NCI-H748 (cell line): ENCODE data around the gene DNAAF9.
"Not testable (repeated sequence)": the region's sequence is repeated elsewhere in the genome, so short reads cannot be mapped to it uniquely, and the experiment has no call there.

Experiments used
- DNase-seq: peaks from one replicate; lab custom pipeline; 2025; ENCODE audit not compliant: unreplicated experiment; lab: John Stamatoyannopoulos, UW

DNAAF9 gene

DNA sequence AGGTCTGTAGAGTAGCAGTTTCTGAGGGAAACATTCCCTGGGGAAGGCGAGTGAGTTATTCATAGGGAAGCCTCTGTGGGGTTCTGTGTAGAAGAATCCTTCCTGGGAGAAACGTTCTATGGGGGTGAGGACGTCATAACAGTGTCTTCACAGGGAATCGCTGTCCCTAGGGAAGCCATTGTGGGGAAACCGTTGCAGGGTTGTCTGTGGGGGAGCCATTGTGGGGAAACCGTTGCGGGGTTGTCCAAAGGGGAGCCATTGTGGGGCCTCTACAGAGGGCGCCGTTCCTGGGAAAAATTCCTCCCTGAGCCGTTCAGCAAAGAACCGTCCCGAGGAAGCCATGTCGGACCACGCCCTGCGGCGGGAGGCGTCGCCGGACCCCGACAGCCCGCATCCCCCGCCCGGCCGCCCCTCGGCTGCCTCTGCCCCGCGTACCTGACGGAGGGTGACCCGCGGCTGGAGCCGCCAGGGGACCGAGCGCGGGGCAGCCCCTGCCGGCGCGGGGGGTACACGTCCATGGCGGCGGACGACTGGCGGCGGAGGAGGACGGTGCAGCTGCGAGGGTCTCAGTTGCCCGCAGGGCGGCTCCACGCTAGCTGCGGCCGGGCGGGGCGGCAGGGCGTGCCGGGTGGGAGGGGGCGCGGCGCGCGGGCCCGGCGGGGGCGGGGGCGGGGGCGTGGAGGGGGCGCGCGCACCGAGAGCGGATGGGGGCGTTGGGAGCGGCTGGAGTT lies at the start of gene DNAAF9:
Gene DNAAF9, minus strand, starts transcription at position 630 of the 731 bp plus-strand sequence. Its CDS starts 112 bp downstream, at position 518.
- peak; percentile 90 for DNase-seq

DNA sequence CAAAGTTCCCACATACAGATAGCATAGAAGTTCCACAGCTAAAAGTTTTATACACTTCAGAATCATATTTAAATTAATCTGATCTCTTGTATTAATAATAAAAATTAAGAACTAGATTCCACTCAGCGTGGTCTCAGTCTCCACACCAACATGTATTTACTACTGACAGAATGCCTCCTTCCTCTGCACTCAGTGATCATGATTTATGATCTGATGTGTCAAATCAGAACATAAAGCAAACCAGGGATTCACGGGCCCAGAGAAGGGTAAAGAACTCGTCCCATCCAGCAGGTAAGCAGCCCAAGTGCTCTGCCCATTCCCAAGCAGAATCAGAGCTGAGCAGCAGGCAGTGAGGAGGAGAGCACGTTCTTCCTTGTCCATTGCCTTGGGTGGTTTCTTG lies 49.2 kb upstream of the DNAAF9 start:
- DNase-seq, result no peak

- DNase-seq, result no peak
Measured at GRCh38 chr20:3454831-3455230, 47.4 kb upstream of the DNAAF9 start.

DNA sequence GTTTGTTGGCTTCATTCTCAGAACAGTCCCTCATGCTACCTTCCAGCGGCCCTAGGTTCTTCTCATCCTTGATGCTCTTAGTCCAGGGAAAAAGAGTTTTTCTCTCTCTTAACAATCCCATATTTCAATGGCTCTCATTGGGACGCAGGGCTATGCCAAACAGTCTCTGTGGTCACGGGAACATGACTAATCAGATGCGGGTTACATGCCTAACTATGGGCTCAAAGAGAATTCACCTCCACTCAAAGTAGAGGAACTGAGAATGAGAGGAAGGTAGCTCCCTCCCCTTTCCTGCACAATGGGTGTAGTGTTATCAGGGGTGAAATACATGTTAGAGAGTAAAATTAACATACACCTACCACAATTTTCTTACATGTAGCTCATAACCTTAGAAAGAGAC lies 45.2 kb upstream of the DNAAF9 start:
- no peak for DNase-seq

DNA sequence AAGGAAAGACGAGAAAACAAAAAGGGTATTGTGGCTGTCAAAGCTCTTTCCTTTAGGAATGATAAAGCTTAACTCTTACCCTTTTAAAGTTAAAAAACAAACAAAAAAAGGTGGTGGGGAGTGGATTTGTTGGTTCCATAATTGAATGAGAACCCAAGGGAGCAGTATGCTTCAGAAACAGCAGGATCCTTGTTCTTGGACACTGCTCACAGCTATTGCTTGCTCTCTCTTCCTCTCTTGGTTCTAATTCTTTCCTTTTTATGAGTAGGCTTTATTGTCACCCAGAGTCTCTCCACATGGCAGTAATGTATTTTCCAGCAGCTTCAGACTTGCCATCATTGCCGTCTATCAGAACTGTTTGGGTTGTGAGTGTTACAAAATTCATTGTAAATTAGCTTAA lies 44.7 kb upstream of the DNAAF9 start:
- no peak for DNase-seq

DNA sequence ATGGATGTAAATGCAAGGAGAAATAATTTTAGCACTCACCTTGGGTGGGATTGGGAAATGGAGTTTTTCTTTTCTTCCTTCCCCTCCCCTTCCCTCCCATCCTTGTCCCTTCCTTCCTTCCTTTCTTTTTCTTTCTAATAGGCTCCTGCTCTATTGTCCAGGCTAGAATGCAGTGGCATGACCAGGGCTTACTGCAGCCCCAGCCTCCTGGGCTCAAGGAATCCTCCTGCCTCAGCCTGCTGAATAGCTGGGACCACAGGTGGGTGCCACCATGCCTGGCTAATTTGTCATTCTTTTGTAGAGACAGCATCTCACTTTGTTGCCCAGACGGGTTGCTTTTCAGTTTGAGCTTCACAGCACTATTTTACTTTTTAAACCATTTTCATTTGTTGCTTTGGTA lies 41.9 kb upstream of the DNAAF9 start:
- no peak for DNase-seq

DNA sequence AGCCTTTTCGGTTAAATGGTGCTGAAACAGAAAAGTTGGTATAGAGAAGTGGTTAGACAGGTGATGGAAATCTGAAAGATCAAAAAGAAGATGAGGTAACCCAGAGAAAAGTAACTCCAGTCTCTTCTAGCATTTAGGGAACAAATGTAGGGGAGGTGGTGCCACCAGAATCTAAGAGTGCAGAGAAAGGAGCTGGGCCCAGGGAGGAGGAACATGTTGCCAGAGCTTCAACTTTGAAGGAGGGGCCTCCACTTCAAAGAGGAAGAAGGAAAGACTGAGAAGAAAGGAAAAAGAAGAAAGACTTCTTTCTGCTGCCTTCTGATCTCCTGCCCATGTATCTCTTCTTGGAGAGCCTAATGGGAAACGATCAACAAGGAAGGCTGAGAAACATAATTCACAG lies 39.9 kb upstream of the DNAAF9 start:
- no peak for DNase-seq

GRCh38 chr20:3446779-3447178 lies 39.3 kb upstream of the DNAAF9 start:
- DNase-seq, result no peak

- no peak for DNase-seq
Measured at GRCh38 chr20:3436864-3437574, 29.6 kb upstream of the DNAAF9 start.

- no peak for DNase-seq
Measured at GRCh38 chr20:3434232-3434631, 26.8 kb upstream of the DNAAF9 start.

GRCh38 chr20:3433744-3434143 lies 26.3 kb upstream of the DNAAF9 start:
- DNase-seq, result no peak

DNA sequence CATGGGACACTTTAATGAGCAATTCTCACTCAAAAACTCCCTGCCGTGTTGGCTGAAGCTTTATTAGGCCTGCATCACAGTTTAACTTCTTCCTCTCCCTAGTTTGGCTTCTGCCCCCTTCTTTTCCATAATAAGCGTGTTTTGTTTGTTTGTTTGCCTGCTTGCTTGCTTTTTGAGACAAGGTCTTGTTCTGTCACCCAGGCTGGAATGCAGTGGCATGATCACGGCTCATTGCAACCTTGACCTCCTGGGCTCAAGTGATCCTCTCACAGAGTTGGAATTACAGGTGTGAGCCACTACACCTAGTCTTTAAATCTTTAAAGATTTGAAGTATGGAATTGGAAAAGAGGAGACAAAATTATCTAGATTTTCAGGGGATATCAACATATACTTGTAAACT lies 25.4 kb upstream of the DNAAF9 start:
- no peak for DNase-seq

- no peak for DNase-seq
Measured at GRCh38 chr20:3431109-3431508, 23.6 kb upstream of the DNAAF9 start.

GRCh38 chr20:3430376-3431069 lies 23.1 kb upstream of the DNAAF9 start:
- no peak for DNase-seq

- not testable (repeated sequence) for DNase-seq
Measured at GRCh38 chr20:3426766-3427165, 19.3 kb upstream of the DNAAF9 start.

DNA sequence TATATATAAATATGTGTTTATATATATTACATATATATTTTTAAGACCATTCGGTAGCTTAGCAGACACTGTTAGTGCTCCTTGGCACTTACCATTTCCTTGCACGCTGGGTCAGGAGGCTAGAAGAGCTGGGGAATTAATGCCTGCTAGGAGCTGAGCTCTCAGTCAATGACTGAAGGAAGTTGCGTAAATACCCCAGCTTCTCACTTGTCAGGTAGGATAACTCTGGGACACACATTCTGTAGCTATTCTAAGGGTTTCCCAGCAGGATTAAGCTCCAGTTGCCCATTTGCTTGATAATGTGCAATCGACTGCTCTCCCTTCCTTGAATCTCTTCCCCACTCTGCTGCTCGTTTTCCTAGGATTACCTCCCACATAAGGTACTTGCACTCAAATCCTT lies 15.7 kb upstream of the DNAAF9 start:
- DNase-seq, result no peak

GRCh38 chr20:3421985-3422384 lies 14.5 kb upstream of the DNAAF9 start:
- DNase-seq, result no peak

- DNase-seq, result no peak
Measured at GRCh38 chr20:3420211-3420707, 12.8 kb upstream of the DNAAF9 start.

GRCh38 chr20:3418161-3418560 lies 10.7 kb upstream of the DNAAF9 start:
- not testable (repeated sequence) for DNase-seq

DNA sequence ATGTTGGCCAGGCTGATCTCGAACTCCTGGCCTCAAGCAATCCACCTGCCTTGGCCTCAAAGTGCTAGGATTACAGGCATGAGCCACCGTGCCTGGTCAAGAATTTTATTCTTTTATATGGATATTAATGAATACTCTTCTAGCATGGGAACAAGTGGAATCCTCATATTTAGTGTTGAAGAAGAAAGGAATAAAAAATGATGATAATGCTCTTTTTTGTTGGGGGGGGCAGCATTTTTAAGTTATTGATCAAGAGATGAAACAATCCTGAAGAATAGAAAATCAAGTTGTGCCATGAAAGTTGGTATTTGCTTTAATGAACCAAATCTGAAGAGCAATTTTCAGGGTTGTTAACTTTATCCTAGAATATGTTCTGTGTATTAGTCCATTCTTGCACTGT lies 6.7 kb upstream of the DNAAF9 start:
- DNase-seq, result no peak

DNA sequence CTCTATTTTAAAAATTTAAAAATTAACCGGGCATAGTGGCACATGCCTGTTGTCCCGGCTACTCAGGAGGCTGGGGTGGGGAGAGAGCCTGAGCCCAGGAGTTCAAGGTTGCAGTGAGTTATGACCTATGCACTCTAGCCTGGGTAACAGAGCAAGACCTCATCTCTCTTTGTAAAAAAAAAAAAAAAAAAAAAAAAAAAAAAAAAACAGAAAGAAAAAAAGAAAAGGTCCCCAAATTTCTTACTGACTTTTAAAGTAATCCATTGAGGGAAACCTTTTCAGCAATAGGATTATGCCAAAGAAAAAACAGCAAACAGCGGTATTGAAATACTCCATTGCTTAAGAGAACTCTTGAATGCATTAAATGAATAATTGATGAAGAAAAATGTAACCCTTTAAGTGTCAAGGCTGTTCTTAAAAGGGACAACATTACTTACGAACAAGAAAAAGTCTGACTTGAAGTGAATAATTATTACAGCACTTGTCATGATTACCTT lies 6.0 kb upstream of the DNAAF9 start:
- no peak for DNase-seq
